Glutamatergic neuron (in vitro differentiated cells): Measurements from ENCODE around the gene JAZF1. TPM values are rescaled to one million over a fixed set of nuclear protein-coding genes. Genes with fewer than 3 reads are reported as not detected.

Experiments
- DNase-seq: peaks from one replicate; pipeline ENCODE4 v3.0.0; 2022
- H3K27ac Mint-ChIP-seq: one replicate; pipeline ENCODE4 v1.8.0; 2020; ENCODE audit warnings: mild to moderate bottlenecking, mixed read lengths, inconsistent platforms; ENCODE audit not compliant: unreplicated experiment
- H3K27me3 Mint-ChIP-seq: one replicate; pipeline ENCODE4 v1.8.0; 2020; ENCODE audit warnings: mild to moderate bottlenecking, moderate library complexity, mixed read lengths, inconsistent platforms; ENCODE audit not compliant: unreplicated experiment
- H3K36me3 Mint-ChIP-seq: one replicate; pipeline ENCODE4 v1.8.0; 2020; ENCODE audit warnings: mild to moderate bottlenecking, mixed read lengths, inconsistent platforms; ENCODE audit not compliant: unreplicated experiment
- H3K4me1 Mint-ChIP-seq: one replicate; pipeline ENCODE4 v1.8.0; 2020; ENCODE audit warnings: mild to moderate bottlenecking, low read depth, mixed read lengths, inconsistent platforms; ENCODE audit not compliant: unreplicated experiment
- H3K4me3 Mint-ChIP-seq: one replicate; pipeline ENCODE4 v1.8.0; 2020; ENCODE audit warnings: mild to moderate bottlenecking, mixed read lengths, inconsistent platforms; ENCODE audit not compliant: unreplicated experiment
- H3K9me3 Mint-ChIP-seq: one replicate; pipeline ENCODE4 v1.8.0; 2020; ENCODE audit warnings: mild to moderate bottlenecking, moderate library complexity, mixed read lengths, inconsistent platforms; ENCODE audit not compliant: unreplicated experiment
- total RNA-seq: library from RNA; stranded (reverse); fragmentation: NEBNext Ultra II Directional; extraction: Animal tissue kit (Norgen Biotek cat#: 25700); gene quantifications from one replicate; pipeline ENCODE4 v1.2.1, GENCODE V29; 2021; ENCODE audit not compliant: unreplicated experiment
- TF ChIP-seq, protein P1 (sequence below): fragments of 200-600 bp; sonication (generic); IDR thresholded peaks from one replicate; pipeline ENCODE4 v1.5.0; 2021; ENCODE audit not compliant: partially characterized antibody, unreplicated experiment

The JAZF1 gene
- total RNA-seq, 1 donor from 2014 or later: 14.1 TPM

GRCh38 chr7:27994639-27995038 is 186.0 kb downstream of the JAZF1 start:
- Mint-ChIP-seq H3K4me3 (no peak overlapping the region), H3K4me1 (no peaks in the 10 kb centered on the region), H3K9me3 (no peaks in the 10 kb centered on the region), H3K36me3 (no peaks in the 10 kb centered on the region), H3K27me3 (no peaks in the 10 kb centered on the region), H3K27ac (no peak overlapping the region)
- TF ChIP-seq, protein P1, sequence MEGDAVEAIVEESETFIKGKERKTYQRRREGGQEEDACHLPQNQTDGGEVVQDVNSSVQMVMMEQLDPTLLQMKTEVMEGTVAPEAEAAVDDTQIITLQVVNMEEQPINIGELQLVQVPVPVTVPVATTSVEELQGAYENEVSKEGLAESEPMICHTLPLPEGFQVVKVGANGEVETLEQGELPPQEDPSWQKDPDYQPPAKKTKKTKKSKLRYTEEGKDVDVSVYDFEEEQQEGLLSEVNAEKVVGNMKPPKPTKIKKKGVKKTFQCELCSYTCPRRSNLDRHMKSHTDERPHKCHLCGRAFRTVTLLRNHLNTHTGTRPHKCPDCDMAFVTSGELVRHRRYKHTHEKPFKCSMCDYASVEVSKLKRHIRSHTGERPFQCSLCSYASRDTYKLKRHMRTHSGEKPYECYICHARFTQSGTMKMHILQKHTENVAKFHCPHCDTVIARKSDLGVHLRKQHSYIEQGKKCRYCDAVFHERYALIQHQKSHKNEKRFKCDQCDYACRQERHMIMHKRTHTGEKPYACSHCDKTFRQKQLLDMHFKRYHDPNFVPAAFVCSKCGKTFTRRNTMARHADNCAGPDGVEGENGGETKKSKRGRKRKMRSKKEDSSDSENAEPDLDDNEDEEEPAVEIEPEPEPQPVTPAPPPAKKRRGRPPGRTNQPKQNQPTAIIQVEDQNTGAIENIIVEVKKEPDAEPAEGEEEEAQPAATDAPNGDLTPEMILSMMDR: no peak
- no peak for DNase-seq

GRCh38 chr7:27992755-27993493 is 187.7 kb downstream of the JAZF1 start:
- H3K9me3 Mint-ChIP-seq: peaks cover 4% of the 10 kb centered on the region
- TF ChIP-seq, protein P1: no peak
- H3K27ac Mint-ChIP-seq: no peak overlapping the region
- DNase-seq: no peak
- peaks cover 7% of the 10 kb centered on the region for H3K36me3 Mint-ChIP-seq
- H3K27me3 Mint-ChIP-seq: peaks cover 2% of the 10 kb centered on the region
- H3K4me3 Mint-ChIP-seq: no peak overlapping the region
- no peaks in the 10 kb centered on the region for H3K4me1 Mint-ChIP-seq

DNA sequence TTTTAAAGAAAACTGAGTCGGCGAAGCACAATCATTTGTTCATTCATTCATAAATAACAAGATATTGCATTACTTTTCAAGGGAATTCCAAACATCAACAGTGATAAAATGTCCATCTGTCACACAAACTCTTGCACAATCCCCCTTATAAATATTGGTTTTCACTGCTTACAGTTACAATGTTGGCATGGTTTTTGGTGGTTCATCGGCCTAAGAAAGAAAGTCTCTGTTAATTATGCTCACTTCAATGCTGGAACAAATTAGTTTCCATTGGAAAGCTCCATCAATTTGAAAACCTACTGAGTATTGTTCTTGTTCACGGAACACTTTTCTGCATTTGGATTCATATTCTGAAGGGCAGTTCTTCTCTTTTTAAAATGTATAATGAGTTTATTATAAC is 188.5 kb downstream of the JAZF1 start:
- DNase-seq: no peak
- peaks cover 4% of the 10 kb centered on the region for H3K27me3 Mint-ChIP-seq
- TF ChIP-seq, protein P1: no peak
- no peaks in the 10 kb centered on the region for H3K4me1 Mint-ChIP-seq
- no peak overlapping the region for H3K27ac Mint-ChIP-seq
- H3K36me3 Mint-ChIP-seq: peaks cover 9% of the 10 kb centered on the region
- no peak overlapping the region for H3K4me3 Mint-ChIP-seq
- H3K9me3 Mint-ChIP-seq: peaks cover 5% of the 10 kb centered on the region

GRCh38 chr7:27991006-27991528 is 189.5 kb downstream of the JAZF1 start:
- TF ChIP-seq, protein P1: no peak
- H3K27ac Mint-ChIP-seq: no peak overlapping the region

DNA sequence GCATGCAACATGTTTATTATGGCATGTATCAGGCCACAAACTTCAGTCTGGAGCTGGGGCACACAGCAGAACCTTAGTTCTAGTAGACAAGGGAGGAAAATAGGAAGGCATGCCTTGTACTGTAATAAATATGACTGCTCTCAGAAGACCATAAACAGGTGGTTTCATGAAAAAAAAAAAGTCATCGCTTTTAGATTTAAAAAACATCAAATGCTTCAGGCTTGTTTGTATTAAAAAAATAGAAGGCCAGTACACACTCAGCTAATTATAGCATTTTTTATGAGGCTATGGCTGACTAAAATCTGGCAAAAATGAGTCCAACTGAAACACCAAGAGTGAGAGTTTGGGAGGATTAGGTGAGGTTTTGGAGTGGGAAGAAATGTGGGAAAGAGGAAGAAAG is 204.1 kb downstream of the JAZF1 start:
- no peaks in the 10 kb centered on the region for H3K4me1 Mint-ChIP-seq
- no peak overlapping the region for H3K27ac Mint-ChIP-seq
- H3K36me3 Mint-ChIP-seq: peaks cover 5% of the 10 kb centered on the region
- no peak for DNase-seq
- no peak overlapping the region for H3K4me3 Mint-ChIP-seq
- TF ChIP-seq, protein P1: no peak
- H3K9me3 Mint-ChIP-seq: peaks cover 2% of the 10 kb centered on the region
- H3K27me3 Mint-ChIP-seq: no peaks in the 10 kb centered on the region

More at GRCh38 chr7:27991006-27991528, 189.5 kb downstream of the JAZF1 start:
- peaks cover 4% of the 10 kb centered on the region for H3K27me3 Mint-ChIP-seq
- H3K4me3 Mint-ChIP-seq: no peak overlapping the region
- H3K4me1 Mint-ChIP-seq: no peaks in the 10 kb centered on the region
- H3K9me3 Mint-ChIP-seq: peaks cover 5% of the 10 kb centered on the region
- no peak for DNase-seq
- peaks cover 9% of the 10 kb centered on the region for H3K36me3 Mint-ChIP-seq
